ENCODE measurements around the gene RNU1-3.

DNA sequence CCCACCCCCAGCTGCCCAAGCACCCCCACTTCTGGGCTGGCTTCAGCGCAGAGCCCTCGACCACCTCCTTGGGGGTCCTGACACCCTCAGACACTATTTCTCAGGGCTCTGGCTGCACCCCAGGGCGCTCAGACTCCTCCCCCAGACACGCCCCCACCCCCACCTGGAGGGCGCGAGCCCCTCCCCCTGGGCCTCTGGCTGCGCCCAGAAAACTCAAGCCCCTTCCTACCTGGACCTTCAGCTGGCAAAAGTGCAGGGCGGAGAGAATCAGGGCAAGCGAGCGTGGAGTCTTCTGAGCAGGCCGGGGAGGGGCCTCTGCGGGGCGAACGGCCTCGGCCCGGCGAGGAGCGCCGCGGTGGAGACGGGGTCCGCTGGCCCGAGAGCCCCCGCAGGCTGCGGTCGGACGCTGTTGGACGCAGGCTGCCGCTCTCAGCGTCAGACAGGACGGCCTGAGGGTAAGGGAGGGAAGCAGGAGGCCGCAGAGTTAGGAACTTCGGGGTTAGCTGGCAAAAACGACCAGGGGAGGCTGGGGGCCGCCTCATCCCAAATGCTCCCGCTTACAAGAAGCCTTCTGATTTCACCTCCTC is 36.0 kb downstream of the RNU1-3 start:
- TF ChIP-seq, protein P1, sequence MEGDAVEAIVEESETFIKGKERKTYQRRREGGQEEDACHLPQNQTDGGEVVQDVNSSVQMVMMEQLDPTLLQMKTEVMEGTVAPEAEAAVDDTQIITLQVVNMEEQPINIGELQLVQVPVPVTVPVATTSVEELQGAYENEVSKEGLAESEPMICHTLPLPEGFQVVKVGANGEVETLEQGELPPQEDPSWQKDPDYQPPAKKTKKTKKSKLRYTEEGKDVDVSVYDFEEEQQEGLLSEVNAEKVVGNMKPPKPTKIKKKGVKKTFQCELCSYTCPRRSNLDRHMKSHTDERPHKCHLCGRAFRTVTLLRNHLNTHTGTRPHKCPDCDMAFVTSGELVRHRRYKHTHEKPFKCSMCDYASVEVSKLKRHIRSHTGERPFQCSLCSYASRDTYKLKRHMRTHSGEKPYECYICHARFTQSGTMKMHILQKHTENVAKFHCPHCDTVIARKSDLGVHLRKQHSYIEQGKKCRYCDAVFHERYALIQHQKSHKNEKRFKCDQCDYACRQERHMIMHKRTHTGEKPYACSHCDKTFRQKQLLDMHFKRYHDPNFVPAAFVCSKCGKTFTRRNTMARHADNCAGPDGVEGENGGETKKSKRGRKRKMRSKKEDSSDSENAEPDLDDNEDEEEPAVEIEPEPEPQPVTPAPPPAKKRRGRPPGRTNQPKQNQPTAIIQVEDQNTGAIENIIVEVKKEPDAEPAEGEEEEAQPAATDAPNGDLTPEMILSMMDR (conservative IDR thresholded peaks at IDR 0.05 in 1 of 2, IDR thresholded peaks at IDR 0.05 in 1 of 2; ENCODE audit: low read depth in 1 of 2, low read length in 2 of 2): no peak
- TF ChIP-seq EZH2 (IDR thresholded peaks at IDR 0.05; ENCODE audit: low read length, missing control alignments): no peak
